ENCODE results near the gene SKAP2. TPM values are rescaled to one million over a fixed set of nuclear protein-coding genes. Genes with fewer than 3 reads are reported as not detected.

Gene SKAP2
- total RNA-seq, 1 experiment from 2014 or later = 33.8 TPM

- DNase-seq (ENCODE audit: low read depth) = no peak
Observed at GRCh38 chr7:26637610-26638009, 226.8 kb downstream of the SKAP2 start.

- DNase-seq (ENCODE audit: low read depth) = no peak
Observed at GRCh38 chr7:26636808-26637207, 227.6 kb downstream of the SKAP2 start.

DNA sequence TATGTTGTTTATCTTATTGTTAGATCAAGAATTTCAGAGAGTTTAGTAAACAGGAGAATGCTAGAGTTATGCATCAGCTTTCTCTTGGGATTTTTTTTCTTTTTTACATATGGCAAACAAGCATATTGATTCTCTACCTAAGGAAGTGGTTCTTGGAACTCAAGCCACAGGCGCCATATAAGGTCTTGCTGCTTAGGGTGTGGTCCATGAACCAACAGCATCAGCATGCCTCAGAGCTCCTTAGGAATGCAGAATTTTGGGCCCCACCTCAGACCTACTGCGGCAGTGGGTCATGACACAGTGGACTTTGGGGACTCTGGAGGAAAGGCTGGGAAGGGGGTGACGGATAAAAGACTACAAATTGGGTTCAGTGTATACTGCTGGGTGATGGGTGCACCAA, 230.8 kb downstream of the SKAP2 start:
- peak; percentile 28 for DNase-seq (ENCODE audit: low read depth)

- DNase-seq (ENCODE audit: low read depth) = no peak
Observed at GRCh38 chr7:26631601-26632000, 232.8 kb downstream of the SKAP2 start.

DNA sequence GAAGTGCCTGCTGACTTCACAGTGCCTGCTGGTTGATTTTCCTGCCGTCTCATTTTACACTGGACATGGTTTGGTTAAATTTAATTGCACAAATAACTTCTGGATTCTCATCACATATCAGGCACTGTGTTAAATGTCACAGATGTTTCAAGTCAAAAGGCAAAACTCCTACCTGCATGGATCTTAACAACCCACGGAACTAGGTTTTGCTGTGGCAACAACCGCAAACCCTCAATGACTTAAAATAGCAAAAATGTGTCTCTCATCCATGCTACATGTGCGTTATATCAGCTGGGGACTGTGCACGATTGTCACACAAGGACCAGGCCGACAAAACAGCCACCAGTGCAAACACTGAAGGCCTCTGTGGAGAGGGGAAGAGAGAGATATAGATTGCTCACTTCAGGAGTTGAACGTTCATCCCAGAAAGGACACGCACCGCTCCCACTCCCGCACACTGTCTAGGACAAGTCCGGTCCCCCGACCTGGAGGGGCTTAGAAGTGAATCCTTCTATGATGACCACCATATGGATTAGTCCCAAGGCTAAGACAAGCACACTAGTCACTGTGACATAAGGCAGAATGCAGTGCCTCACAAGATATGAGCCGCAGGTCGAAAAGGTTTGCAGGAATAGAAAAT, 233.3 kb downstream of the SKAP2 start:
- no peak for DNase-seq (ENCODE audit: low read depth)

- no peak for DNase-seq (ENCODE audit: low read depth)
Observed at GRCh38 chr7:26630361-26630760, 234.0 kb downstream of the SKAP2 start.

DNA sequence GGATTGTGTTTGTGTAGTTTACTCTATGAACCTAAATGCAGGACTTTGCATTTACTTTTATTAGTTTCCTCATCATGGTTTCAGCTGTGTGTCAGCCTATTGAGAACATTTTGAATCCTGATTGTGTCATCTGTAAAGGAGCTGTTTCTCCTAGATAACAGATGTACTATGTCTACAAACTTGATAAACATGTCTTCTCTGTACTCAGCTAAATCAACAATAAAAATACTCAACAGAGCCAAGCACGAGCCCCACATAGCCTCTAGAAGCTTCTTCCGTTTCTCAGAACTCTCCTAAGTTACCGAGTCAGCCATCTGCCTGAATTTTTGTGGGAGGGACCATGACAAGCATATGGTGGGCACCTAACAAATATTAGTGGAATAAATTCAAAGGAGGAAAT, 234.7 kb downstream of the SKAP2 start:
- no peak for DNase-seq (ENCODE audit: low read depth)

DNA sequence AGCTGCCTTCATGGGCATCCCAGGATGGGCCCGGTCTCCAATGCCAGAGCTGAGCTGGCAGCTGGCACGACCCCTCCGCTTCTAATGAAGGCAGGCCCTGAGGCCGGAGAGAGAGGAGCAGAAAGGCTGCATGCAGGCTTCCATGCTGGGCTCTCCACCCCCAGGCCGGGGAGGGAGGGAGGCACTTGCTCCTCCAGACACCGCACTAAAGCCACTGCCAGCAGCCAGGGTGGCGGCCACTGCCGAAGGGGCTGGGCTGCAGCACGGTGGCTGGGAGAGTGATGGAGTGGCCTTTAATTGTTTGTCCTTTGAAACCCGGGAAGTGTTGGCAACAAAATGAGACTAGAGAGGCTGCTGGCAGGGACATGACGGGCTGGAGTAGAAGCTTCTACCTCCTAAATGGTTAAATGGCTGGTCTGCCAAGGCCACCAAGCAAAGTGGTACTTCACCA, 236.5 kb downstream of the SKAP2 start:
- no peak for DNase-seq (ENCODE audit: low read depth)

DNA sequence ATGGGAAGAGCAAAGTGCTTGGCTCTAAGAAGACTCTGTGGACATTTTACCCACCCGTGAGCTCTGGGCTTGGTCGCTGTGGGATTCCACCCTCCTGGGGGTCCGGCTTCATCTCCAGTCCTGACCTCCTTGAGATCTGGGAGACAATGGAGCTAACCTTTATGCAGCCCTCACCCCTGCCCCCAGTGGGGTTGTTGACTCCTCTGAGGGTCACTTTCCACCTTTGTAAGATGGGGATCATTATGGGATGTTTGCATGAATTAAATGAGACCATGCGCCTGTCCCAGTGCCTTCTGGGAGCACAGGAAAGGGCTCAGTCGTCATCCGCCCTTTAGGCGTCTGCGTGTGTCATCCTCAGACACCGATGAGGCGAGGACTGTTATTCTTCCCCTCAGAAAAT, 237.2 kb downstream of the SKAP2 start:
- DNase-seq (ENCODE audit: low read depth) = no peak

DNA sequence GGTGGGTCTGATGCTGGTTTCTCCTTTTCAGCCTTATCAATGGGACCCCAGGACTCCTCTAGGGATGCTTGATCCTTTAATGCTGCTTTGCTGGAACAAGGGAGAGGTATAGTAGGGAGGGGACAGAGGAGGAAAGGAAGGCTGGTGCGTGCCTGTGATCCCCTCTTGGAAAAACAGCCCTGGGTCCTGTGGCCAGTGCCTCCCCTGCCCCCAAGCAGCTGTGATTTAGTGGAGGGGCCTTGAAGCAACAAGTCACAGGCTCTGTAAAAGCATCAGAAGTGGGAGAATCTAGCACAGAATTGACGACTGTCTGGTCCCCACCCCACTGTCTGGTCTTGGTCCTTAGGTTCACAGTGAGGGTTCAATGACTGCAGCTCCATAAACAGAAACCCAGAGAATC, 237.7 kb downstream of the SKAP2 start:
- DNase-seq (ENCODE audit: low read depth) = no peak

DNA sequence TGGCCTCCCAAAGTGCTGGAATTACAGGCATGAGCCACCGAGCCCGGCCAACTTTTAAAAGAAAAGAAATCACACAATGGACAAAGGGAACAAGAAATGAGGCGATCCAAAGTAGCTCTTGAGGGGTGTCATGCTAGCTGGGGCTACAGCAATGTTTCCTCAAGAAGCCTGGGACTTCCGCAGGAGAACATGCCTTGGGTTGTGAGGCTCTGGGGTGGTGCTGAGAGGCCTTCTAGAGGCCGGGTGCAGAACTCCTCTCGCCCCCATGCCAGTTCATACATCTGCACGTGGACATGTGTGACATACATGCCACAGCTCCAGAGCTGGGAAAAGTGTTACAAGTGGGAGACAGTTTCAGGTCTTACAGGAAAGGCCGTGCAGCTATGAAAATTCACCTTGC, 238.2 kb downstream of the SKAP2 start:
- DNase-seq (ENCODE audit: low read depth) = no peak

- DNase-seq (ENCODE audit: low read depth) = no peak
Observed at GRCh38 chr7:26625286-26625685, 239.1 kb downstream of the SKAP2 start.

GRCh38 chr7:26624839-26625238, 239.6 kb downstream of the SKAP2 start:
- DNase-seq (ENCODE audit: low read depth) = no peak

DNA sequence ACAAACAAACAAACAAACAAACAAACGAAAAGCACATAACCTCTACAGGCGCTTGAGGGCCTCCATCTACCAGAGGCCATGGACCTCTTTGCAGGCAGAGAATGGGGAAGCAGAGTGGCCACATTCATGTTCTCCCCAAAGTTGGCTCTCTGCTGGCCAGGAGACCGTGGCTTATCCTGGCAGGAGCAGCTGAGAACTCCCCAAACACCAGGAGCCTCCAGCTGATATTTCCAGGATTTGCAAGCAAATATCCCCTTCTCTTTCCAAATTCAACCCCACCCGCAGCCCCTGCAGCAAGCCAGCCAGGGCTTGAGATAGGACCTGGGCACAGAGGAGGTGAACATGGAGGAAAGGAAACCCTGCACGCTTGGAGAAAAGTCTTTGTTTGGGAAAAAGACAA, 240.0 kb downstream of the SKAP2 start:
- DNase-seq (ENCODE audit: low read depth) = no peak

GRCh38 chr7:26620352-26620751, 244.0 kb downstream of the SKAP2 start:
- DNase-seq (ENCODE audit: low read depth) = peak; percentile 88

- DNase-seq (ENCODE audit: low read depth) = no peak
Observed at GRCh38 chr7:26619348-26619984, 244.9 kb downstream of the SKAP2 start.

- no peak for DNase-seq (ENCODE audit: low read depth)
Observed at GRCh38 chr7:26618898-26619297, 245.5 kb downstream of the SKAP2 start.

DNA sequence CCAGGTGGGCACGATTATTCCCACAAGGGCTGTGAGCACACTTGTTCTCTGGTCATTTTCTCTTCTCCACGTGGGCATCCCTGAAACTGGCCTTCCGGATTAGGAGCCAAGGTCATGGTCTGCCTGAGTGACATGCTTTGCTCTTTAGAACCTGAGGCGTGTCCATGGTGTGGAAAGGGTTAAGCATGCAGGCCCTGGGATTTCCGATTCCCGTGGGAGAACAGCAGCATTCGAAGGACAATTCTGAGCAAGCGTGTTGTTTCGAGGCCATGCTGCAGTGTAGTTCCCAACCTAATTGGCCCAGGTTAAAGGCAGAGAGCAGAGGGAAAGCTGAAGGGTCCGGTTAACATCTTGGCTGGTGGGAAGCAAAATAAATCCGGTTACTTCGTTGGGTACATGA, 245.9 kb downstream of the SKAP2 start:
- DNase-seq (ENCODE audit: low read depth) = no peak

Other genes starting within 250 kb of the SKAP2 start
- gene HOXA1, start 231.4 kb upstream of the SKAP2 start, total RNA-seq (2014; rRNA removed; shearing (Covaris generic)) = 5.5 and 6.4 TPM in 2 replicates
- gene HOXA2, start 238.1 kb upstream of the SKAP2 start, total RNA-seq (2014; rRNA removed; shearing (Covaris generic)) = 11.4 and 12.1 TPM in 2 replicates